ENCODE measurements around the gene ELAVL3.
"Not testable (repeated sequence)": the region's sequence is repeated elsewhere in the genome, so short reads cannot be mapped to it uniquely, and the experiment has no call there.

Gene ELAVL3

GRCh38 chr19:11479898-11480714 is 740 bp downstream of the ELAVL3 start:
- no peak overlapping the region for H3K27ac ChIP-seq
- peaks cover 83% of the 10 kb centered on the region for H3K27me3 ChIP-seq
- no peaks in the 10 kb centered on the region for H3K36me3 ChIP-seq
- no peak for TF ChIP-seq CTCF (IDR thresholded peaks at IDR 0.05)
- no peak overlapping the region for H3K4me3 ChIP-seq (ENCODE audit: low read depth in 1 of 2, low read length in 1 of 2)
- H3K4me1 ChIP-seq (ENCODE audit: control insufficient read depth in 1 of 2, insufficient read depth in 1 of 2, low read depth in 1 of 2, low read length in 1 of 2): peaks cover 15 to 34% of the 10 kb centered on the region in 2 experiments
- H3K9me3 ChIP-seq: no peaks in the 10 kb centered on the region

GRCh38 chr19:11479090-11479897 is 1.6 kb downstream of the ELAVL3 start:
- Histone ChIP-seq H3K36me3 (no peaks in the 10 kb centered on the region), H3K27ac (no peak overlapping the region), H3K4me1 (ENCODE audit: control insufficient read depth in 1 of 2, insufficient read depth in 1 of 2, low read depth in 1 of 2, low read length in 1 of 2) (peaks cover 15 to 34% of the 10 kb centered on the region in 2 experiments), H3K4me3 (ENCODE audit: low read depth in 1 of 2, low read length in 1 of 2) (no peak overlapping the region), H3K9me3 (no peaks in the 10 kb centered on the region), H3K27me3 (peaks cover 91% of the 10 kb centered on the region)
- TF ChIP-seq CTCF (IDR thresholded peaks at IDR 0.05): no peak

GRCh38 chr19:11478167-11479089 is 2.4 kb downstream of the ELAVL3 start:
- Histone ChIP-seq H3K9me3 (no peaks in the 10 kb centered on the region), H3K27ac (no peak overlapping the region), H3K4me1 (ENCODE audit: control insufficient read depth in 1 of 2, insufficient read depth in 1 of 2, low read depth in 1 of 2, low read length in 1 of 2) (peaks cover 15 to 34% of the 10 kb centered on the region in 2 experiments), H3K27me3 (peaks cover 98% of the 10 kb centered on the region), H3K36me3 (no peaks in the 10 kb centered on the region), H3K4me3 (ENCODE audit: low read depth in 1 of 2, low read length in 1 of 2) (no peak overlapping the region)
- TF ChIP-seq CTCF (IDR thresholded peaks at IDR 0.05): no peak

- TF ChIP-seq CTCF (IDR thresholded peaks at IDR 0.05): no peak
- H3K27me3 ChIP-seq: peaks cover 85% of the 10 kb centered on the region
These were observed 5.0 kb downstream of the ELAVL3 start for GRCh38 chr19:11475861-11476260.

GRCh38 chr19:11475343-11475742 is 5.5 kb downstream of the ELAVL3 start:
- H3K27me3 ChIP-seq: peaks cover 80% of the 10 kb centered on the region
- H3K9me3 ChIP-seq; H3K4me1 ChIP-seq (ENCODE audit: control insufficient read depth in 1 of 2, insufficient read depth in 1 of 2, low read depth in 1 of 2, low read length in 1 of 2): not testable (repeated sequence)

More at GRCh38 chr19:11475861-11476260, 5.0 kb downstream of the ELAVL3 start:
- H3K9me3 ChIP-seq: no peaks in the 10 kb centered on the region
- no peak overlapping the region for H3K4me3 ChIP-seq (ENCODE audit: low read depth in 1 of 2, low read length in 1 of 2)
- H3K4me1 ChIP-seq (ENCODE audit: control insufficient read depth in 1 of 2, insufficient read depth in 1 of 2, low read depth in 1 of 2, low read length in 1 of 2): peaks cover 6 to 15% of the 10 kb centered on the region in 2 experiments
- no peak overlapping the region for H3K27ac ChIP-seq
- H3K36me3 ChIP-seq: no peaks in the 10 kb centered on the region

More at GRCh38 chr19:11475343-11475742, 5.5 kb downstream of the ELAVL3 start:
- not testable (repeated sequence) for H3K36me3 ChIP-seq; H3K4me3 ChIP-seq (ENCODE audit: low read depth in 1 of 2, low read length in 1 of 2); H3K27ac ChIP-seq

All from neutrophil (primary cell).